ENCODE measurements around the gene SLC22A25.
"Not testable (repeated sequence)": the region's sequence is repeated elsewhere in the genome, so short reads cannot be mapped to it uniquely, and the experiment has no call there.

Gene SLC22A25

GRCh38 chr11:63240098-63240497 is 3.3 kb downstream of the SLC22A25 start:
- no peak for TF ChIP-seq CTCF (IDR thresholded peaks at IDR 0.05; ENCODE audit: low read depth, low read length)
- Histone ChIP-seq H3K27me3 (ENCODE audit: insufficient read depth, low read depth, severe bottlenecking) (peaks cover 42% of the 10 kb centered on the region), H3K36me3 (no peaks in the 10 kb centered on the region), H3K4me3 (ENCODE audit: low read depth, low read length) (no peak overlapping the region), H3K9me3 (ENCODE audit: severe bottlenecking) (no peaks in the 10 kb centered on the region), H3K27ac (no peak overlapping the region)
- no peak for DNase-seq

GRCh38 chr11:63239254-63239653 is 4.1 kb downstream of the SLC22A25 start:
- Histone ChIP-seq H3K36me3 (no peaks in the 10 kb centered on the region), H3K27ac (no peak overlapping the region), H3K27me3 (ENCODE audit: insufficient read depth, low read depth, severe bottlenecking) (peaks cover 35% of the 10 kb centered on the region), H3K9me3 (ENCODE audit: severe bottlenecking) (no peaks in the 10 kb centered on the region), H3K4me3 (ENCODE audit: low read depth, low read length) (no peak overlapping the region)
- DNase-seq: no peak
- TF ChIP-seq CTCF (IDR thresholded peaks at IDR 0.05; ENCODE audit: low read depth, low read length): no peak

- Histone ChIP-seq H3K4me3 (ENCODE audit: low read depth, low read length) (no peak overlapping the region), H3K27me3 (ENCODE audit: insufficient read depth, low read depth, severe bottlenecking) (peaks cover 24% of the 10 kb centered on the region), H3K27ac (no peak overlapping the region), H3K36me3 (no peaks in the 10 kb centered on the region), H3K9me3 (ENCODE audit: severe bottlenecking) (no peaks in the 10 kb centered on the region)
- TF ChIP-seq CTCF (IDR thresholded peaks at IDR 0.05; ENCODE audit: low read depth, low read length): no peak
- no peak for DNase-seq
These were observed 6.0 kb downstream of the SLC22A25 start for GRCh38 chr11:63237413-63237812.

GRCh38 chr11:63235471-63236461 is 7.6 kb downstream of the SLC22A25 start:
- H3K36me3 ChIP-seq; H3K27ac ChIP-seq; H3K4me3 ChIP-seq (ENCODE audit: low read depth, low read length); DNase-seq; H3K9me3 ChIP-seq (ENCODE audit: severe bottlenecking): not testable (repeated sequence)
- H3K27me3 ChIP-seq (ENCODE audit: insufficient read depth, low read depth, severe bottlenecking): peaks cover 24% of the 10 kb centered on the region

- H3K36me3 ChIP-seq: no peaks in the 10 kb centered on the region
- no peak overlapping the region for H3K27ac ChIP-seq
- no peak overlapping the region for H3K4me3 ChIP-seq (ENCODE audit: low read depth, low read length)
- peaks cover 32% of the 10 kb centered on the region for H3K27me3 ChIP-seq (ENCODE audit: insufficient read depth, low read depth, severe bottlenecking)
- no peak for TF ChIP-seq CTCF (IDR thresholded peaks at IDR 0.05; ENCODE audit: low read depth, low read length)
- no peak for DNase-seq
- H3K9me3 ChIP-seq (ENCODE audit: severe bottlenecking): no peaks in the 10 kb centered on the region
These were observed 13.6 kb downstream of the SLC22A25 start for GRCh38 chr11:63229815-63230214.

GRCh38 chr11:63227521-63228107 is 15.8 kb downstream of the SLC22A25 start:
- H3K9me3 ChIP-seq (ENCODE audit: severe bottlenecking): peaks cover 2% of the 10 kb centered on the region
- no peak for DNase-seq
- no peaks in the 10 kb centered on the region for H3K36me3 ChIP-seq
- H3K4me3 ChIP-seq (ENCODE audit: low read depth, low read length): no peak overlapping the region
- H3K27ac ChIP-seq: no peak overlapping the region
- TF ChIP-seq CTCF (IDR thresholded peaks at IDR 0.05; ENCODE audit: low read depth, low read length): no peak
- H3K27me3 ChIP-seq (ENCODE audit: insufficient read depth, low read depth, severe bottlenecking): peaks cover 50% of the 10 kb centered on the region
